GM12872 (cell line): ENCODE results near the gene SPTLC2.

Source experiments
- CTCF ChIP-seq: IDR thresholded peaks from 3 replicates; pipeline ENCODE4 v1.5.1; 2011; ENCODE audit warnings: low read depth, mild to moderate bottlenecking, low read length, moderate library complexity; ENCODE audit not compliant: insufficient read depth

SPTLC2 gene

GRCh38 chr14:77618381-77618970 lies 2.0 kb upstream of the SPTLC2 start:
- no peak for TF ChIP-seq CTCF

- TF ChIP-seq CTCF: no peak
These were observed 344 bp downstream of the SPTLC2 start for GRCh38 chr14:77616133-77616453.

GRCh38 chr14:77615361-77616132 lies 890 bp downstream of the SPTLC2 start:
- no peak for TF ChIP-seq CTCF

- TF ChIP-seq CTCF: no peak
These were observed 3.2 kb downstream of the SPTLC2 start for GRCh38 chr14:77613201-77613600.

- TF ChIP-seq CTCF: no peak
These were observed 4.3 kb downstream of the SPTLC2 start for GRCh38 chr14:77612011-77612620.

- no peak for TF ChIP-seq CTCF
These were observed 5.9 kb downstream of the SPTLC2 start for GRCh38 chr14:77610553-77610952.

GRCh38 chr14:77609922-77610321 lies 6.5 kb downstream of the SPTLC2 start:
- TF ChIP-seq CTCF: no peak
